KMS-11 (cell line): ENCODE measurements around the gene STX1B.

Experiments
- H2AFZ ChIP-seq: fragments of 200-600 bp; sonication (generic); 2 replicates; pipeline ENCODE4 v1.6.1; 2016; ENCODE audit warnings: antibody characterized with exemption, mixed run types, low read depth
- H3K27ac ChIP-seq: fragments of 200-600 bp; sonication (generic); 2 replicates; pipeline ENCODE4 v1.6.1; 2016; ENCODE audit warnings: mild to moderate bottlenecking, mixed run types
- H3K27me3 ChIP-seq: fragments of 200-600 bp; sonication (generic); 2 replicates; pipeline ENCODE4 v1.6.1; 2017; ENCODE audit warnings: mild to moderate bottlenecking, low read depth, mixed run types, moderate library complexity; ENCODE audit not compliant: insufficient read depth
- H3K36me3 ChIP-seq: fragments of 200-600 bp; sonication (generic); 2 replicates; pipeline ENCODE4 v1.6.1; 2017; ENCODE audit warnings: mild to moderate bottlenecking, mixed run types; ENCODE audit not compliant: insufficient read depth
- H3K4me1 ChIP-seq: fragments of 200-600 bp; sonication (generic); 2 replicates; pipeline ENCODE4 v1.6.1; 2016; ENCODE audit warnings: mild to moderate bottlenecking, low read depth, mixed run types; ENCODE audit not compliant: poor library complexity, severe bottlenecking
- H3K4me2 ChIP-seq: fragments of 200-600 bp; sonication (generic); 2 replicates; pipeline ENCODE4 v1.7.0; 2016; ENCODE audit warnings: mild to moderate bottlenecking, mixed run types
- H3K4me3 ChIP-seq: fragments of 200-600 bp; sonication (generic); IDR thresholded peaks from 2 replicates; pipeline ENCODE4 v1.6.1; 2017; ENCODE audit warnings: low read depth, low read length, mixed read lengths; ENCODE audit not compliant: insufficient read depth
- H3K79me2 ChIP-seq: fragments of 200-600 bp; sonication (generic); 2 replicates; pipeline ENCODE4 v1.6.1; 2016; ENCODE audit warnings: low read depth, mixed run types; ENCODE audit not compliant: insufficient read depth
- H3K9ac ChIP-seq: fragments of 200-600 bp; sonication (generic); 2 replicates; pipeline ENCODE4 v1.6.1; 2016; ENCODE audit warnings: mild to moderate bottlenecking, mixed run types
- H4K20me1 ChIP-seq: fragments of 200-600 bp; sonication (generic); 2 replicates; pipeline ENCODE4 v1.6.1; 2016; ENCODE audit warnings: mild to moderate bottlenecking, mixed run types; ENCODE audit not compliant: insufficient read depth
- CTCF ChIP-seq: fragments of 200-600 bp; sonication (generic); conservative IDR thresholded peaks from 2 replicates; pipeline ENCODE4 v1.6.1; 2017; ENCODE audit warnings: low read depth, mild to moderate bottlenecking, antibody characterized with exemption, low read length, moderate library complexity, mixed read lengths

Gene STX1B

GRCh38 chr16:31009894-31010584, 399 bp downstream of the STX1B start:
- Histone ChIP-seq H3K9ac (no peak overlapping the region), H3K4me2 (no peak overlapping the region)

GRCh38 chr16:31009120-31009519, 1.3 kb downstream of the STX1B start:
- TF ChIP-seq CTCF, result no peak
- Histone ChIP-seq H3K27me3 (peaks cover 72% of the 10 kb centered on the region), H3K4me2 (no peak overlapping the region), H3K4me3 (no peak overlapping the region), H4K20me1 (no peaks in the 10 kb centered on the region), H3K27ac (no peak overlapping the region), H3K4me1 (no peaks in the 10 kb centered on the region), H3K36me3 (no peaks in the 10 kb centered on the region), H3K79me2 (no peaks in the 10 kb centered on the region), H3K9ac (no peak overlapping the region), H2AFZ (no peak overlapping the region)

More at GRCh38 chr16:31009894-31010584, 399 bp downstream of the STX1B start:
- Histone ChIP-seq H3K79me2 (no peaks in the 10 kb centered on the region), H3K4me1 (no peaks in the 10 kb centered on the region), H4K20me1 (no peaks in the 10 kb centered on the region), H2AFZ (no peak overlapping the region), H3K27ac (no peak overlapping the region), H3K36me3 (no peaks in the 10 kb centered on the region), H3K27me3 (peaks cover 74% of the 10 kb centered on the region), H3K4me3 (no peak overlapping the region)
- TF ChIP-seq CTCF, result no peak

- H3K9ac ChIP-seq, result no peak overlapping the region
- no peak overlapping the region for H3K4me3 ChIP-seq
- no peak for TF ChIP-seq CTCF
- no peak overlapping the region for H3K4me2 ChIP-seq
- H3K27ac ChIP-seq, result no peak overlapping the region
- no peaks in the 10 kb centered on the region for H3K36me3 ChIP-seq
- no peaks in the 10 kb centered on the region for H4K20me1 ChIP-seq
- no peaks in the 10 kb centered on the region for H3K79me2 ChIP-seq
- no peak overlapping the region for H2AFZ ChIP-seq
- no peaks in the 10 kb centered on the region for H3K4me1 ChIP-seq
- H3K27me3 ChIP-seq, result peaks cover 66% of the 10 kb centered on the region
Observed at GRCh38 chr16:31008551-31008950, 1.9 kb downstream of the STX1B start.

GRCh38 chr16:31008149-31008548, 2.3 kb downstream of the STX1B start:
- no peak overlapping the region for H3K27ac ChIP-seq
- no peak overlapping the region for H3K4me3 ChIP-seq

More at GRCh38 chr16:31008149-31008548, 2.3 kb downstream of the STX1B start:
- Histone ChIP-seq H3K9ac (no peak overlapping the region), H3K27me3 (peaks cover 67% of the 10 kb centered on the region), H3K4me2 (no peak overlapping the region), H3K4me1 (no peaks in the 10 kb centered on the region), H3K79me2 (no peaks in the 10 kb centered on the region), H2AFZ (no peak overlapping the region), H3K36me3 (no peaks in the 10 kb centered on the region), H4K20me1 (no peaks in the 10 kb centered on the region)
- TF ChIP-seq CTCF, result no peak
